MG63 (cell line): ENCODE results near the gene AIFM1. TPM values are rescaled to one million over a fixed set of nuclear protein-coding genes. Genes with fewer than 3 reads are reported as not detected.

ENCODE experiments used
- DNase-seq: peaks from one replicate; pipeline ENCODE4 v3.0.0-alpha.2; 2020
- H3K27me3 ChIP-seq: fragments of 250-450 bp; sonication (Bioruptor Pico); 2 replicates; pipeline ENCODE4 v1.5.1; 2020; ENCODE audit warnings: mild to moderate bottlenecking, moderate library complexity
- H3K36me3 ChIP-seq: fragments of 250-450 bp; sonication (Bioruptor Pico); 2 replicates; pipeline ENCODE4 v1.5.1; 2020; ENCODE audit warnings: mild to moderate bottlenecking, moderate library complexity
- H3K4me3 ChIP-seq: fragments of 250-450 bp; sonication (Bioruptor Pico); 2 replicates; pipeline ENCODE4 v1.5.1; 2020; ENCODE audit warnings: mild to moderate bottlenecking, moderate library complexity
- H3K9me3 ChIP-seq: fragments of 250-450 bp; sonication (Bioruptor Pico); 2 replicates; pipeline ENCODE4 v1.5.1; 2020; ENCODE audit warnings: mild to moderate bottlenecking, moderate library complexity
- total RNA-seq: library from RNA; depleted of rRNA; stranded (reverse); fragments of >200 nt; shearing (Covaris generic); gene quantifications from 2 replicates; pipeline ENCODE4 v1.2.3, GENCODE V29; 2014; ENCODE audit warnings: low replicate concordance

The AIFM1 gene
- total RNA-seq, 1 experiment from 2014 or later, result 44.3 TPM

DNA sequence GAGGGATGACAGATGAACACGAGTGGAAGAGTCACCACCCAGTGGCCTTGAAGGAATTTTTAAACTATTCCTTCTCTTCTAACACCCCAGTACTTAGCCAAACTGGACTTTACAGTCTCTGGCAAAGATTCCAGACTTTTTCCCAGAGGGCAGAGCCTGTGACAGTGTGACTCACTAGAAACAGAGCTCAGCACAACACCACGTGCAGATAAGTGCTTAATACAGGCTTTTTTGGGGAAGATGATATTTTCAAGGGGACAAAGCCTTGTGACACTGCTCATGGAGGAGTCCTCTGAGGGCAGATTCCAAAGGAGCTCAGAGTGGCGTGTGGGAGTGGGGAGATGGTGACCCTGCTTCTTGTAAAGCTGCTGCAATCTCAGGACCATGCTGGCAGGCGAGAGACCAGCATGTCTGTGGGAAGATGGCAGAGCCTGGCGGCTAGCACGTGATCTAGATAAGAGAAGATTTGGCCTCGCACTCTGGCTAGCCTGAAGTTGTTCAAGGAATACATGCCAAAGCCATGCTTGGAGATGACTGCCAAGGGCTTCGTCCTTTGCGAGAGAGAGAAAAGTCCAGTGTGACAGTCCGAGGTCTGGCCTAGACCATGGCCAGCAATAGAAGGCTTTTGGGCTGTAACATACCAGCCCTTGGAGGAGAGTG is 8.5 kb upstream of the AIFM1 start:
- Histone ChIP-seq H3K36me3 (no peaks in the 10 kb centered on the region), H3K4me3 (no peak overlapping the region), H3K9me3 (no peaks in the 10 kb centered on the region), H3K27me3 (no peaks in the 10 kb centered on the region)
- DNase-seq, result peak; percentile 14

GRCh38 chrX:130173190-130173895 is 7.7 kb upstream of the AIFM1 start:
- Histone ChIP-seq H3K9me3 (no peaks in the 10 kb centered on the region), H3K36me3 (no peaks in the 10 kb centered on the region), H3K4me3 (no peak overlapping the region), H3K27me3 (no peaks in the 10 kb centered on the region)
- peak; percentile 4 for DNase-seq

- H3K36me3 ChIP-seq, result no peaks in the 10 kb centered on the region
- no peaks in the 10 kb centered on the region for H3K27me3 ChIP-seq
- no peak overlapping the region for H3K4me3 ChIP-seq
- no peak for DNase-seq
- H3K9me3 ChIP-seq, result no peaks in the 10 kb centered on the region
These were observed 6.6 kb upstream of the AIFM1 start for GRCh38 chrX:130172127-130172845.

- no peaks in the 10 kb centered on the region for H3K9me3 ChIP-seq
- peak within 1 kb of the TSS; percentile 32 for H3K4me3 ChIP-seq
- no peaks in the 10 kb centered on the region for H3K27me3 ChIP-seq
- DNase-seq, result no peak
- no peaks in the 10 kb centered on the region for H3K36me3 ChIP-seq
These were observed 5.9 kb upstream of the AIFM1 start, which contains the start of gene RAB33A for GRCh38 chrX:130171446-130172126. RAB33A (plus strand) TSS chrX:130171962; CDS start chrX:130172063, 101 bp downstream.

DNA sequence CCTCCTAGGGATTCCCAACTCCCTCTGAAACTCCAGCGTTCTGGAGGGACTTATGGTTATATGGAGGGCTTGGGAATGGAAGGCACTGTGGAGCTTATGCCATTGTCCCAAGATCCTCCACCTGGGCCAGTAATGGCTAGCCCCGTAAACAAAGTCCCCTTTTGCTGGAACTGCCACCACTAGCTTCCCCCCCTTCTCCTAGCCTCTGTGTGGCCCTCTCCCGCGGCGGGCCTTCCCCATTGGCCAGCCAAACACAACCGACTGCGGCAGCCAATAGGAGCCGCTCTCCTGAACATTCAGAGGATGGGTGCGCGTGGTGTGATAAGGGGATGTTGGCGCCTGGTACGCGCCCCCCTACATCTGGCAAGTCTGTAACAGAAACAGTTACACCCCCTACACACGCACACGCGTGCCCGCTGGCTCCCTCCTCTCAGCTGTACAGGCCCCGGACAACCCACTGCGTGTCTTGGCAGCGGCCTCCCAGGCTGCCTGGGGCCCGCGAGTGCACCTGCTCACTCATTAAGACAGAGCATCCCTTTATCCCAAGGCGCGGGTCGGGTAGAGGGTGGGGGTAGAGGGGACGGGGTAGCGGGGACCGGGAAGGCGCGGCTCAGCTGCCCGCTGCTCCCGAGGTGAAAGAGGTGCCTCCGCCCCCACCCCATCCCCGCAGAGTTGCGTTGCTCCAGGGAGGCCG is 5.3 kb upstream of the AIFM1 start:
- no peaks in the 10 kb centered on the region for H3K9me3 ChIP-seq
- no peaks in the 10 kb centered on the region for H3K27me3 ChIP-seq
- DNase-seq, result no peak
- peak overlapping the region; percentile 32 for H3K4me3 ChIP-seq
- no peaks in the 10 kb centered on the region for H3K36me3 ChIP-seq

GRCh38 chrX:130167040-130167439 is 1.4 kb upstream of the AIFM1 start:
- H3K27me3 ChIP-seq, result no peaks in the 10 kb centered on the region
- no peak for DNase-seq
- peak overlapping the region; percentile 79 for H3K4me3 ChIP-seq
- no peaks in the 10 kb centered on the region for H3K9me3 ChIP-seq
- H3K36me3 ChIP-seq, result no peaks in the 10 kb centered on the region

- Histone ChIP-seq H3K36me3 (no peaks in the 10 kb centered on the region), H3K27me3 (no peaks in the 10 kb centered on the region), H3K4me3 (peak overlapping the region; percentile 79), H3K9me3 (no peaks in the 10 kb centered on the region)
- DNase-seq, result no peak
These were observed 799 bp upstream of the AIFM1 start for GRCh38 chrX:130166503-130166777.

GRCh38 chrX:130165181-130165702 is 399 bp downstream of the AIFM1 start:
- Histone ChIP-seq H3K36me3 (no peaks in the 10 kb centered on the region), H3K27me3 (no peaks in the 10 kb centered on the region), H3K9me3 (no peaks in the 10 kb centered on the region), H3K4me3 (peak overlapping the region; percentile 79)
- DNase-seq, result no peak

DNA sequence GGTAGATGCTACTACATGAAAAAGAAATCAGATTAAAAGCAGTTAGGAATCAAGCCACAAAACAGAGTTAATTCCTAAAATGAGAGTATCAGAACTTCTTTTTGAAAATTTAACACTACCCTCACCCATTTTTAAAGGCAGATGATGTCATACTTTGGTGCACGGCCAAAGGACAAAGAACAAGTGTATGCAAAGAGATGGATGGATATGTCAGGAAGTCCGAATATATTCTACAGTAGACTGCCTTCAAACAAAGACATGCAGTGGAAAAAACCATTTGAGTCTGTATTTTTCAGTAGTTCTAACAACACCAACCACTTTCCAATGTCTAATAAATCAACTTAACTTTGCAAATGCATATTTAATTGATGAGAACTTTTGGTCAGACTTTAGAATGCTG is 2.2 kb downstream of the AIFM1 start:
- H3K4me3 ChIP-seq, result no peak overlapping the region
- no peaks in the 10 kb centered on the region for H3K36me3 ChIP-seq
- H3K27me3 ChIP-seq, result no peaks in the 10 kb centered on the region
- no peak for DNase-seq
- H3K9me3 ChIP-seq, result no peaks in the 10 kb centered on the region

DNA sequence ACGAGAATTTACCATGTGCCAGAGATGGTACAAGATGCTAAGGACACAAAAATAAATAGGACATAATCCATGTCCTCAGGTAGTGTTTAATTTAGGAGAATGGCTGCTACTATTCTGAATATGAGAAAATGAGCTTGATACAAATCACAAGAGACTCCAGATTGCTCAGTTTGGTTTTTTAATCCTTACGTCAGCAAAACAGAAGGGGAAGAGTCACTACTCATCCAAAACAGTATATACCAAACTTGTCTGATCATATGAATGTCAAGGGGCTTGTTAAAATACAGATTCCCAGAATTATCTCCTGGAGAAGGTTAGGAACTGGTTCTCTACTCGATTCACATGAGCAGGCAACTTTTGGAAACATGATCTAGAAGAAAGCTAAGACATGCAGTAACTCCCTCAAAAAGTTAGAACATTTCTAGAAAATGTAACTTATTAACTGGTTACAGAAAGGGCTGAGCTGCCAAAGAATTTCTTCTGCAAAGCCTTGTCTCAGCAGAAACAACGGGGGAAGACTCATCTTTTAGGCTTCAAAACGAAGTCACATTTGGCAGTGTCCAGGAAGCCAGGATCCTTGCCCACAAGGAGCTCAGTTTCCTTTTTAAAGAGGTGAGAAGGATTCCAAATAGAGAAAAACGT is 3.4 kb downstream of the AIFM1 start:
- no peaks in the 10 kb centered on the region for H3K36me3 ChIP-seq
- no peaks in the 10 kb centered on the region for H3K9me3 ChIP-seq
- no peak for DNase-seq
- no peak overlapping the region for H3K4me3 ChIP-seq
- H3K27me3 ChIP-seq, result no peaks in the 10 kb centered on the region

- no peak overlapping the region for H3K4me3 ChIP-seq
- no peak for DNase-seq
- H3K36me3 ChIP-seq, result no peaks in the 10 kb centered on the region
These were observed 5.9 kb downstream of the AIFM1 start for GRCh38 chrX:130159776-130160175.

GRCh38 chrX:130158311-130158710 is 7.3 kb downstream of the AIFM1 start:
- no peaks in the 10 kb centered on the region for H3K9me3 ChIP-seq
- no peaks in the 10 kb centered on the region for H3K36me3 ChIP-seq
- H3K27me3 ChIP-seq, result no peaks in the 10 kb centered on the region
- H3K4me3 ChIP-seq, result no peak overlapping the region
- no peak for DNase-seq

More at GRCh38 chrX:130159776-130160175, 5.9 kb downstream of the AIFM1 start:
- no peaks in the 10 kb centered on the region for H3K27me3 ChIP-seq
- H3K9me3 ChIP-seq, result no peaks in the 10 kb centered on the region

DNA sequence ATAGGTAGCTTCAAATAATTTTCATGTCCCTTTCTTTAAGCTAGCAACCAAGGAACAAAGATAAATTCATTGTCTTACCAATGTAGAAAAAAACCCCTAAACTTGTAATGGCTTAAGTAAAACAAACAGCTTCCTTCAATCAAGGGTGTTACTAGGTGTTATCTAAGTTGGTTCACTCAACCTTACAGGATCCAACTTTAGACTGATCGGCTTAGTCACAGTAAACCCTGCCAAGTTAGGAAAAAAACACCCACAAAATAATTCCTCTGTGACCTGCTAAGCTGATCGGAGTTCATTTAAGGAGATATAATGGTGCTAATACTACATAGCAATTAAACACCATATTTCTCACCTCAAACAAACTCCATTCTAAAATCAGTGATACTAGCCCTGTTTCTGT is 10.1 kb downstream of the AIFM1 start:
- Histone ChIP-seq H3K36me3 (no peaks in the 10 kb centered on the region), H3K27me3 (no peaks in the 10 kb centered on the region), H3K4me3 (no peak overlapping the region), H3K9me3 (no peaks in the 10 kb centered on the region)
- DNase-seq, result no peak

DNA sequence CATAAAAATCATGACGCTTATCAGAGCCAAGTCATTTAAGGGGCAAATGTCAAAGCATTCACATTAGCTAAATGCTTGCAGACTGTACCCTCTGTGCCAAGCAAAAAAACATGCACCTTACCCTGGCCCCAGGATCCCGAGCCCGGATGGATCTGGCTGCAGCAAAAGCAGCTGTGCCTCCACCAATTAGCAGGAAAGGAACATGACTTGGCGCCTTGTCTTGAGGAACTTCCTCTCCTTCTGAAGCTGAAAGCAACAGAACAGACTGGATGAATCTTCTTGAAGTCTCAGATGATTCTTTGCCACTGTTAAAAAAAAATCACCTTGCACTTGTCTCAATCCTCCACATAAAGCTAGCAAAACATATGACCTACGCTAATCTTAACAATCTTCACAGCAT is 18.0 kb downstream of the AIFM1 start:
- no peaks in the 10 kb centered on the region for H3K27me3 ChIP-seq
- no peak for DNase-seq

GRCh38 chrX:130145123-130145522 is 20.5 kb downstream of the AIFM1 start:
- no peak for DNase-seq
- Histone ChIP-seq H3K36me3 (peaks cover 7% of the 10 kb centered on the region), H3K27me3 (no peaks in the 10 kb centered on the region), H3K4me3 (no peak overlapping the region), H3K9me3 (no peaks in the 10 kb centered on the region)

More for the DNA sequence above, 18.0 kb downstream of the AIFM1 start:
- Histone ChIP-seq H3K4me3 (no peak overlapping the region), H3K36me3 (peaks cover 7% of the 10 kb centered on the region), H3K9me3 (no peaks in the 10 kb centered on the region)

DNA sequence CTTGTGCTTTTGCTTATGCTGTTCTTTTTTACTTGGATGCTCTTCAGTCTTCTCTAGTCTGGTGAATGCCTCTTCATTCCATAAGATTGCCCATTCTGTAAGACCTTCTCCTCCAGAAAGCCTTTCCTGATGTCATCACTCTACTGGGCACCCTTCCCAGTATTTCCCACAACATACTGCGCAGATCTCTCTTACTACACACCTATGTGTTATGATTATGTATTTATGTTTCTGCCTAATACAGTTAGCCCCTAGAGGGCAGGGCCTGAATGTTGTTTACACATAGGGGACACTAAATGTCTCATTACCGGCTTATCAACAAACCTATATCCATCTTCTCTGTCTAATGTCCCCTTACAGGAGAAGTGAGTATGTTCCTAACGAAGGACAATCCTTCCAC is 21.1 kb downstream of the AIFM1 start:
- DNase-seq, result no peak

More for the DNA sequence above, 21.1 kb downstream of the AIFM1 start:
- Histone ChIP-seq H3K27me3 (no peaks in the 10 kb centered on the region), H3K4me3 (no peak overlapping the region), H3K9me3 (no peaks in the 10 kb centered on the region), H3K36me3 (peaks cover 7% of the 10 kb centered on the region)
